ENCODE data around the gene LMO1. TPM values are rescaled to one million over a fixed set of nuclear protein-coding genes. Genes with fewer than 3 reads are reported as not detected.

Gene LMO1
- total RNA-seq, 2 experiments from 2014 or later = not detected

- no peak for TF ChIP-seq CTCF (conservative IDR thresholded peaks at IDR 0.05; ENCODE audit: low read length)
- no peak for TF ChIP-seq EZH2phosphoT487 (IDR thresholded peaks at IDR 0.05; ENCODE audit: borderline replicate concordance, low read depth, low read length)
- Histone ChIP-seq H3K4me3 (ENCODE audit: low read depth, low read length, poor library complexity, severe bottlenecking) (no peak overlapping the region), H3K27ac (ENCODE audit: low read depth, low read length, poor library complexity, severe bottlenecking) (no peak overlapping the region), H2AFZ (ENCODE audit: low read length) (no peak overlapping the region), H3K9me3 (ENCODE audit: low read length) (no peaks in the 10 kb centered on the region), H4K20me1 (ENCODE audit: insufficient read depth, low read length) (no peaks in the 10 kb centered on the region), H3K4me2 (ENCODE audit: low read length) (no peak overlapping the region), H3K9me2 (ENCODE audit: insufficient read depth, low read length) (no peaks in the 10 kb centered on the region), H3K4me1 (ENCODE audit: insufficient read depth, low read length, poor library complexity, severe bottlenecking) (no peaks in the 10 kb centered on the region), H3K36me3 (ENCODE audit: insufficient read depth, low read length) (no peaks in the 10 kb centered on the region), H3K79me2 (ENCODE audit: insufficient read depth, low read depth, low read length) (no peaks in the 10 kb centered on the region)
- DNase-seq (ENCODE audit: low spot score) = no peak
- no TSS peak for BruUV-seq (replicated peaks)
- ChIA-PET CTCF (ENCODE audit: unreplicated experiment) (no interaction called here), POLR2A (interaction anchor here (0.5 to 0.6 kb wide), 2 partner anchors 14 to 138 kb away, joined by 3 to 4 read pairs; no protein-coding TSS in a partner anchor)
- intact Hi-C loops (cut with micrococcal nuclease; ENCODE audit: unreplicated experiment) = loop anchor here (5.0 kb wide), 2 partner anchors 33 to 68 kb away; no protein-coding TSS in a partner anchor
These were observed 3.3 kb downstream of the LMO1 start for GRCh38 chr11:8260202-8260966.

- Histone ChIP-seq H4K20me1 (ENCODE audit: insufficient read depth, low read length) (no peaks in the 10 kb centered on the region), H3K4me3 (ENCODE audit: low read depth, low read length, poor library complexity, severe bottlenecking) (no peak overlapping the region), H2AFZ (ENCODE audit: low read length) (no peak overlapping the region), H3K9me3 (ENCODE audit: low read length) (no peaks in the 10 kb centered on the region), H3K27ac (ENCODE audit: low read depth, low read length, poor library complexity, severe bottlenecking) (no peak overlapping the region), H3K4me2 (ENCODE audit: low read length) (no peak overlapping the region), H3K4me1 (ENCODE audit: insufficient read depth, low read length, poor library complexity, severe bottlenecking) (no peaks in the 10 kb centered on the region), H3K9me2 (ENCODE audit: insufficient read depth, low read length) (no peaks in the 10 kb centered on the region), H3K79me2 (ENCODE audit: insufficient read depth, low read depth, low read length) (no peaks in the 10 kb centered on the region), H3K36me3 (ENCODE audit: insufficient read depth, low read length) (no peaks in the 10 kb centered on the region)
- TF ChIP-seq CTCF (conservative IDR thresholded peaks at IDR 0.05; ENCODE audit: low read length) (no peak), EZH2phosphoT487 (IDR thresholded peaks at IDR 0.05; ENCODE audit: borderline replicate concordance, low read depth, low read length) (no peak)
- intact Hi-C loops (cut with micrococcal nuclease; ENCODE audit: unreplicated experiment) = no loop called here
- POLR2A ChIA-PET = no interaction called here
- no TSS peak for BruUV-seq (replicated peaks)
- CTCF ChIA-PET (ENCODE audit: unreplicated experiment) = no interaction called here
- no peak for DNase-seq (ENCODE audit: low spot score)
These were observed 4.2 kb downstream of the LMO1 start for GRCh38 chr11:8259306-8259959.

GRCh38 chr11:8258784-8259183 lies 4.9 kb downstream of the LMO1 start:
- Histone ChIP-seq H3K4me1 (ENCODE audit: insufficient read depth, low read length, poor library complexity, severe bottlenecking) (no peaks in the 10 kb centered on the region), H3K36me3 (ENCODE audit: insufficient read depth, low read length) (no peaks in the 10 kb centered on the region), H3K4me3 (ENCODE audit: low read depth, low read length, poor library complexity, severe bottlenecking) (no peak overlapping the region), H4K20me1 (ENCODE audit: insufficient read depth, low read length) (no peaks in the 10 kb centered on the region), H3K4me2 (ENCODE audit: low read length) (no peak overlapping the region), H3K9me3 (ENCODE audit: low read length) (no peaks in the 10 kb centered on the region), H2AFZ (ENCODE audit: low read length) (no peak overlapping the region), H3K79me2 (ENCODE audit: insufficient read depth, low read depth, low read length) (no peaks in the 10 kb centered on the region), H3K9me2 (ENCODE audit: insufficient read depth, low read length) (no peaks in the 10 kb centered on the region), H3K27ac (ENCODE audit: low read depth, low read length, poor library complexity, severe bottlenecking) (no peak overlapping the region)
- CTCF ChIA-PET (ENCODE audit: unreplicated experiment) = no interaction called here
- DNase-seq (ENCODE audit: low spot score) = no peak
- POLR2A ChIA-PET = interaction anchor here (0.6 kb wide), 1 partner anchor 657 kb away, joined by 4 read pairs; no protein-coding TSS in a partner anchor
- intact Hi-C loops (cut with micrococcal nuclease; ENCODE audit: unreplicated experiment) = no loop called here
- BruUV-seq (replicated peaks) = no TSS peak
- TF ChIP-seq EZH2phosphoT487 (IDR thresholded peaks at IDR 0.05; ENCODE audit: borderline replicate concordance, low read depth, low read length) (no peak), CTCF (conservative IDR thresholded peaks at IDR 0.05; ENCODE audit: low read length) (no peak)

All from OCI-LY7 (cell line).